GM19372 (cell line): ENCODE results near the gene LSS.

Experiments used
- ATAC-seq: cut with Tn5 transposase; IDR thresholded peaks from one replicate; pipeline ENCODE4 v1.9.1; 2021; ENCODE audit warnings: mild to moderate bottlenecking, low read depth, moderate library complexity; ENCODE audit not compliant: unreplicated experiment

The LSS gene

GRCh38 chr21:46220847-46221246 lies 7.7 kb downstream of the LSS start:
- no peak for ATAC-seq

DNA sequence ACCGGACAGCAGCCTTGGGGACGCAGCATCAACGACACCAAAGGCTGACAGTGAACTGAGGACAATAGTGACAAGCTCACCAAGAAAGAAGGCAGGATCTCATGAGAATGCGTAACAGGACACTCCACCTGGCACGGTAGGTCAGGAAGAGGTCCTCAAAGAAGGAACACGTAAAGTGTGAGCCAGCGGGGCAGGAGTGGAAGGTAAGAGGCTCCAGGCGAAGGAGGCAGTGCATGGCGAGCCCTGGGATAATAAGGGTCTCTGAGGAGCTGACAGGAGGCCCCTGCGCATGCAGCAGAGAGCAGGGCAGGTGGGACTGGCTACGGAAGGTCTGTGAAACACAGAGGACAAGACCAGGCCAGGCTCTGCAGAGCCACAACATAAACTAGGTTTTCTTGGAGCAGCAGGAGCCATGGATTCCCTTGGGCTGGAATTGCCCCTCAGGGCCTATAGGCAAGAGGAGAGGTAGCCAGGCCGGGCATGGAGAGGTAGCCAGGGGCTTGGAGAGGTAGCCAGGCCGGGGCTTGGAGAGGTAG lies 8.2 kb downstream of the LSS start:
- no peak for ATAC-seq

DNA sequence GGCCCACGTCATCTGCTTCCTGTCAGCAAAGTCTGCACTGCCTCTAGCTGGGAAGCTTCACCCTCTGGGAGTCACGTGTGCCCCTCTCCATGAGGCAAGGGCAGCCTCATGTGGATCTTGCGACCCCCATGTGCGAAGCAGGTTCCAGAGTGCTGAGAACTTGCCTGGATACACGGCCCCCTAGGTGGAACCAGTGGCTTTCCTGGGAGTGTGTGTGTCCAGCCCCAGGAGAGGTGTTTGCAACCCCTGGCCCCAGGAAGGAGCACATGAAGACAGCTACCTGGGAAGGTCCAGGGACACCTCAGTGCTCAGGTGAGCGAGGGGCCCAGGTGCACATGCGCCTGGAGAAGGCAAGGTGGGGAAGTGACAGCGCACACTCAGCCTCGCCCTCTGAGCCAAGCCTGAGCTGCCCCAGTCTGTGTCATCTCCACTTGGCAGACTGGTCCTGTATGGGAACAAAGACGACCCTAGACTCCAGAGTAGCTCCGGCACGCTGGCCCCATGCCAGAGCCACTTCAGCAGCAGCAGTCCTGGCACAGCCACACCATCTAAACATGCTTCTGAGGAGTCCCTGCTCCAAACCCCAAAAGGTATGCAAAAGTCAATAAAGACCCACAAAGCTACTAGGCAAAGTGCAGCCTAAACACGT lies 8.9 kb downstream of the LSS start:
- ATAC-seq = no peak

GRCh38 chr21:46218906-46219590 lies 9.5 kb downstream of the LSS start:
- no peak for ATAC-seq

GRCh38 chr21:46217511-46218196 lies 10.9 kb downstream of the LSS start:
- no peak for ATAC-seq

DNA sequence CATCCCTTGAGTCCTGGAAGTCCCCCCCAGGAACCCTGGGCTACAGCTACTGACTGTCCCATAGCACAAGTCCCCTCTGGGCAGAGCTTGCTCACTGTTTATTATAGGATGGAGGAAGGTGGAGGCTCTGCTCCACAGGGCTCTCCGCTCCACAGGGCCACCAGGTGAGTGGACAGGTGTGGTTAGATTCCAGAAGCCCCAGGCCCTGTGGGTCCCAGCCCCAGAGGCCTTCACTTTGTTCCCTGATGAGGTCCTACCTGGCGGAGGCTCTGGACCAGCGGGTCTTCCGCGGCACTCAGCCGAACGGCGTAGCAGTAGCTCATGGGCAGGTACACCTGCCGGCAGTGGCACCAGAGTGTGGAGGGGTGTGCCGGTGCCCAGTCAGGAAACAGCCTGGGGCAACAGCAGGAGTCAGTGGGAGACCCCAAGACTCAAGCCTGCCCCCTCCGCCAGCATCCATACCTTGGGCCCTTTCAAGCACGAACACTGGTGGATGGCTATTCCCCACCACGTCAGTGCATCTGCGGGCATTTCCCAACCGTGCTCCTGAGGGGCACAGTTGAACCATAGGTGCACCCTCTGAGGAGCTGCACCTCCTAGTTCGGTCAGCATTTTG lies 12.3 kb downstream of the LSS start:
- ATAC-seq = no peak

GRCh38 chr21:46215436-46216131 lies 13.0 kb downstream of the LSS start:
- ATAC-seq = no peak

DNA sequence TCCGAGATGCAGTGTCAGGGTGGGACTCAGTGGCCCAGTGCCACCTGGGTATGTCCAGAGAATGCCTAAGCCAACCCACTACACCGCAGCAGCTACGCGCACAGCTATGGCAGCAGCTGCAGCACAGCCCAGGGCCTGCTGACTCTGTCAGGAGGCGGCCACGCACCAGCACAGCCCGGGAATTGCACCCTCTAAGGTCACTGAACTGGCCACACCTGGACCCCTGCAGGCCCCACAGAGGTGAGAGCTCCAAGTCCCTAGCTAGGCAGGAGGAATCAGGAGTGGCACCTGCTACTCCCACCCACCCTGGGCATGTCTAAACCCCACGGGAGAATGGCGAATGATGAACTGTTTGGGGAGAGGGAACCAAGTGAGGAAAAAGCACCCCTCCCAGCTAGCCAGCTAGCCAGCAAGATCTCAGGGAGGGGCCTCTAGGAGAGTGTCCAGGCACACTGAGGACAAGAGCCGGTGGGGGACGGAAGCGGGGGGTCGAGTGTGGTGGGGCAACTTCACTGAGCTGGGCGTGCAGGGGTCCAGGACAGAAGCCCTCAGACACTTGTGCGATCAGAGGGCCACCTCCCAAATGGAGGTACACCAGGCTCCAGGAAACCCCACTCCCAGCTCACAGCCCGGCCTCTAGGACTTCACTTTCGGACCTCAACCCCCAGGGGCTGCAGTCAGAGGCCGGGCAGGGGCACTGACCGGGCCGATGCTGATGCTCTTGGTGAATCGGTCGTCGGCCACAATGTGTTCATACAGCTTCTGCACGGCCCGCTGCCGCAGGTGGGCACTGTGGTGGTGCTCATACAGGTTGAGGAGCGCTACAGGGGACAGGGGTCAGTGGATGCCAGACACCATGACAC lies 13.9 kb downstream of the LSS start:
- ATAC-seq = no peak

DNA sequence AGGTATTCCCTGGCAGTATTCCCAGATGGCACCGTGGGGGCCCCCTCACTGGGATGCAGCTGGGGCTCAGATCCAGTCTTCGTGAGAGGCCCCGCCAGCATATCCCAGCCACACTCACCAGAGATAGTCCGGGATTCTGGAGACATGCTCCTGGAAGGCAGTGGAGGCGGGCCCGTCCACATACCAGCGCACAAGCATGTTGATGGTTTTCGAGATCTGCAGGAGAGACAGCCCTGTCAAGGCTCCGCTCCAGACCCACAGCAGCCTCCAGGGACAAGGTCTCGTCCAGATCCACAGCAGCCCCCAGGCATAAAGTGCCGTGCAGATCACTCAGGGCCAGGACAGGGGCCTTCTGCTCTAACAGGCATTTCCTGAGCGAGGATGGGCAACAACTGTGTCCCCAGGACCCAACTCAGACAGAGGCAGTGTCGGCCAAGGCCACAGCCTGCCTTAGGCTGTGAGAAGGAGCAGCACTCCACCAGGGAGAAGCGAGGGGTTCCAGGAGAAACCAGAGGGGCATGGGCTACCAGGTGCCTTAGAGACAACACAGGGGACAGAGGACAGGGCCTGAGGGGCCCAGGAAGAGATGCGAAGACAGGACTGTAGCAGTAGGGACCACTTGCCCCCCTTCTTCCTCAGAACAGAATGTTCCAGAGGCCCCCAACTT lies 14.8 kb downstream of the LSS start:
- no peak for ATAC-seq

DNA sequence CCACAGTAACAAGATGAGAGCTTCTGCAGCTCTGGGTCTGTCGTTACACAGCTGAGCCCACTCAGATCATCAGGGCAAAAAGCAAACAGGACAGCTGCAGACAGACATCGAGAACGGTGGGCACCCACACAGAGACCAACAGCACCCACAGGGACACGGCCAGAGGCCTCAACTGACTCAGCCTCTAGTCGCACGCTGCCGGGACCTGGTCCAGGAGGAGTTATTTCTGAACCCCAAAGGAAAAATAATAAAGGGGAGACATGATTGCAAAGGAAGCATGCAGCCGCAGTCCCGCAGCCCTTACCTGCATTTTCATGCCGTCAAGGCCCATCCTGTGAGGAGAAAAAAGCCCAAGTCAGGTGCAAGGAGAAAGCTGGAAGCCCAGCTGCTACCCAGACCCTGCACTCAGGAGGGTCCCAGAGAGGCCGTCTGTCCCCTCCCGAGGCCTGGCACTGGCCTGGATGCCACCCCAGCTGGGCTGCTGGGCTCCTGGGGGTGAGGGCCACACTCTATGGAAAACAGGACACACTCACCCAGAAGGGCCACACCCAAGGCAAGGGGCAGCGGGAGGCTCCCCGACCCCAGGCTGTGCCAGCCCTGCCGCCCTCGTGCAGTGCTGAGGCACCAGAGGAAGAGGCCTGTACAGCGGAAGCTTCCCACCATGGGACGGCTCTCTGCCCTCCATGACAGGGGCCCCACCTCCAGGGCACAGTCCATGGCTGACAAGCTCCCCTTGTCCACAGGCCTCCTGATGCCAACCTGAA lies 15.7 kb downstream of the LSS start:
- no peak for ATAC-seq

GRCh38 chr21:46211786-46212720 lies 16.5 kb downstream of the LSS start:
- no peak for ATAC-seq

GRCh38 chr21:46211376-46211775 lies 17.2 kb downstream of the LSS start:
- no peak for ATAC-seq

GRCh38 chr21:46210378-46211136 lies 18.0 kb downstream of the LSS start:
- ATAC-seq = no peak

DNA sequence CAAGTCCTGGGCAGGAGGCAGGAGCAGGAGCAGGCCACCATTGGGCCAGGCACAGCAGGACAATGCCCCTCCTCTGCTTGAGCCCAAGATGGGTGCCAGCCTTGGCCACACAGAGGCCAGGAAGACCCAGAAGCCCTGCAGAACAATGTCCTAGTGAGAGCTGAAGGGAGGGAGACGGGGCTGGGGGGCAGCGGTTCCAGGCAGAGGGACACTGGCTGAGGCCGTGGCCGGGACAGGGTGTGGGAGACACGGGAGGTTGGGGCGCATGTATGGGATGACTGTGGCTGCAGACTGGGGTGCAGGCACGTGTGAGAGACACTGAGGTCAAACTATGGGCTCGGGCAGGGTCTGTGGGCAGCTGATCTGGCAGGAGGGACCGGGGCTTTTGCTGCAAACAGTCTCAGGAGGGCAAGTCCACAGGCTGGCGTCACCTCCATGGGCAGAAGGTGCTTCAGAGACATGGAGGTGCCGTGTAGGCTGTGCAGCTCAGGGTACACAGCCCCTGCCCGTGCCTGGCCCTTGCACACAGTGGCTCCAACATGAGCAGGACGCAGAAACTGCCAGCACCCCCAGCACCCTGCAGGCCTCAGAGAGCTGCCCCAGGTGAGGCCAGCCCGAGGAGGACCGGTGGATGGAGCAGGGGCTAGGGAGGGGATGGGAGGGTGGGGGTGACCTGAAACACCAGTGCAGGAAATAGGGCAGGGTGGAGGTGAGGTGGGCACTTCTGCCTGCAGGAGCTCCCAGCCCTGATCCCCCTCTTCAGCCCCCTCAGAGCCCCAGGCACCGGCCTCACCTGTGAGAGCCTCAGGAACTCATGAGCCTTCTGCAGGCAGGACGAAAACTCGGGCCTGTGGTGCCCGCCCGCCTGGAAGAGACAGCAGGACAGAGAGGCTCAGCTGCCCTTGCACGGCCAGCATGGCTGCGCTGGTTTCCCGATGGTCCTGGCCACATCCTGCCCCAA lies 19.5 kb downstream of the LSS start:
- no peak for ATAC-seq

GRCh38 chr21:46207920-46208591 lies 20.5 kb downstream of the LSS start:
- ATAC-seq = no peak
